Erythroblast (primary cell): ENCODE results near the gene MRPL54.

Experiments used
- GATA1 ChIP-seq: IDR thresholded peaks from 2 replicates; pipeline ENCODE4 v1.6.1; 2011; ENCODE audit warnings: low read depth, mild to moderate bottlenecking, control low read depth, low read length, moderate library complexity
- POLR2A ChIP-seq: IDR thresholded peaks from 2 replicates; pipeline ENCODE4 v1.6.1; 2011; ENCODE audit warnings: mild to moderate bottlenecking, low read length

- TF ChIP-seq POLR2A, result no peak
- TF ChIP-seq GATA1, result no peak
Observed at GRCh38 chr19:3753631-3754410, 8.7 kb upstream of the MRPL54 start.
